Raji (cell line): ENCODE measurements around the gene IKZF1.

Experiments
- POLR2A ChIP-seq: IDR thresholded peaks from 2 replicates; pipeline ENCODE4 v1.6.1; 2011; ENCODE audit warnings: low read depth, low read length, control low read depth; ENCODE audit not compliant: insufficient read depth

Gene IKZF1

DNA sequence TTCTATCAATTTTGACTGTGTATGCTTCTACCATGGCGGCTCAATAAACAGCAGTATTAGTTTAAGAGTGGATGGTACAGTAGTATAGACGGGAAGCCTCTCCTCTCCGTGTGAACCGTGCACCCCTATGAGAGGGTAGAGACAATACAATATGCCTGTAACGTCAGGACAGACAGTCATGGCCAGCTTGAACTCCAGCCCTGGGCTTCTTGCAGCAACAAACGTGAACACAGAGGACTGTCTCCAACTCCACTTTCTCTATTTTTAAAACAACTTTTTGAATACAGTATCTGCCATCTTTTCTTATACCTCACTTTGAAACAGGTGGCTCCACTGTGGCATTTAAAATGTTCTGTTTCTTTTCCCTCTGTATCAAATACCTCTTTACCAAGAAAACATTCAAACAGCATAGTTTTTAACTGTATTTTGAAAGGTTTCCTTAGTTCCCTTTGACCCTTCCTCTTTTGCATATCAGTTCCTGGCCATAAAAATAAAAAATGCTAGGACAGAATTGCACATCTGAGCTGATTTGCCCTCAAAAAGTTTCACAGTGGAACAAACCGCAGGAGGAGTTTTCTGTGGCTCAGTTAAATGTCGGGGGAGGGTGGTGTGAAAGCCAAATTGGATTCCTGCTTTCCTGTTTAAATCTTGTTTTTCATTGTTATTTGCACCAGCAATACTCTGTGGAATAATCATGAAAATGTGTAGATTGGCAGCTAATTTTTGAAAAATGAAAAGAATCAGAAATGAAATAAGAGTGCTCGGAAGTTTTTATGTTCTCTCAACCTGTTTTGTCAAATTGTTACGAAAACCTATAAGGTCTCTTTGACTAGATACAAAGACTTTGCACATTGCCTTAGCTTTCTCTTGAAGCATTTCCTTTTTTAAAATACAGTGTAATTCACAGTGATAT lies 8.0 kb downstream of the IKZF1 start:
- TF ChIP-seq POLR2A: no peak

- TF ChIP-seq POLR2A: no peak
Observed at GRCh38 chr7:50314836-50315592, 10.5 kb downstream of the IKZF1 start.

DNA sequence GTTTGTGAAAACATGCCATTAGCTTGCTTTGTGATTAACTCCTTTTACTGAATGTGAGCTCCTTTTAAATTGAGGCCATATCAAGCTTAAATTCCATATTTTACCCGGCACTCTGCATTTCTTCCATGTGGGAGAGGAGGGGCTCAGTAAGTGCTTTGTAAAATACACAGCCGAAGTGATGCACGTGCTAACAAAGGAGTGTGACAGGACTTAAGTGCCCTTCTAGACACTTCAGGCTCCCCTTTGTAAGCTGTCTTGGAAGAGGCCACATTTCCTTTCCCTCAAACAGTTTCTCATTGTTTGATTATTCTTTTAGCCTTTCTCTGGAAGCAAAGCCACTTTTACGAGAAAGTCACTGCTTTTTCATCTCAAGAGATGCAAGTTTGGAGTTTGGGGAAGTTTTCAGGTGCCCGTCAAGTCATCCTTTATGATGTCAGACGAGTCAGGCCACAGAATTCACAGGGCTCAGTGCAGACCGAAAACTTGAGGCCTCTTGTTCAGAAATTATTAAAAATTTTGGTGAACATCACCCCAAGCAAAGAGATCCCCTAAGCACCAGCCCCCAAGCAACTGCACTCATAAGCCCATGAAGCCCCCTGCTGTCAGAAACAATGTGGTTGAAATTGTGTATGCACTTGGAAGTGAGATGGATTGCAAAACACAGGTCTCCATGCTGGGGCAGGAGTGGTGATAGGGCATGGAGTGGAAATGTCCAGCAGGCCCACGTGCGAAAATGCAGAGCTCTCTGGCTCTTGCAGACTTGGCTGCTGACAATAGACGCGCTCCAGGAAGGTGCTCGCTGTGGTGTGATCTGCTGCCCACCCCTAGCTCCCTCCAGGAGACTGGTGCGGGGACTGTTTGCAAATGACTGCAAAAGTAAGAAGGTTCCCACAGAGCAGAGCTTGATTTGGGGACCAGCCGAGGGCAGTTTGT lies 11.5 kb downstream of the IKZF1 start:
- TF ChIP-seq POLR2A: no peak

GRCh38 chr7:50317221-50317678 lies 12.7 kb downstream of the IKZF1 start:
- no peak for TF ChIP-seq POLR2A

DNA sequence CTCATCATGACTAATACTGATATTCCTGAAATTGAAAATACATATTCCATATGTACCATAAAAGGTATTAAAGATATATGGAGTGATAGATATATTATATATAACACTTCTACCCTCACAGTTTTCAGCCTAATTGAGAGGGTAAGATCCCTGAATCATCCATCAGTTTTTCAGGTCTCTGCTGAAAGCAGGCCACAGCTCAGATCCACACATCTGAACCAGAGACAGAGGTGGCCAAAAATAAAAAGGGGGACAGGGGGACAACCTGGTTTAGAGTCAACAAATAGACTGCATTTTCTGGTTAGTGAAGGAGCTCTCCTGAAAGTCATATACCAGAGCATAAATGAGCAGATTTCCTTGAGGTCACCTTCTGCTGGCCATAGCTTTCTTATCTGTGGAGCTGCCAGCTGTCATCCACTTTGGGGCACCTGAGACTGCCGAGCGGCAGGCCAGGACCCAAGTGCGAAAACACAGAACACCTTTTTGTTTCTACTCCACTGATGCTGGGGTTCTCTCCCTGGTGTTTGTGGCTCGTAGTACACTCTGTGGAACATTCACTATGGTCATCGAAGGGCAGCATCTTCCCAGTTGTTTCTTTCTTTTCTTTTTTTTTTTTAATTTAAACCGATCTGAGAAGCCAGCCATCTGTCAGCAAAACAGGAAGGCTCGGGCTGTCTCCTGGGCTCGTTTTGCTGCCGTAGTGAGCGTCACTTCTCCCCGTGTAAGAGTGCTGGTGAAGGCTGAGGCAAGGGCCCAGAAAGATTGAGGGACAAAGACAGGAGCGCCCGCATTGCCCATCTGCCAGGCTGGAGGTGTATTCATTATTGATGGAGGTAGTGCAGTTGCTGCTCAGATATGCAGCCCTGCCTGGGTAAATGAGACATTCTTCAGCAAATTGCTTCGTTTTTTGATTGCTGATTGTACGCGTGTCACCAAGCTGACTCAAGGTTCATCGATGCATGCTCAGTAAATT lies 13.5 kb downstream of the IKZF1 start:
- no peak for TF ChIP-seq POLR2A

- no peak for TF ChIP-seq POLR2A
Observed at GRCh38 chr7:50321487-50322067, 17.1 kb downstream of the IKZF1 start.

DNA sequence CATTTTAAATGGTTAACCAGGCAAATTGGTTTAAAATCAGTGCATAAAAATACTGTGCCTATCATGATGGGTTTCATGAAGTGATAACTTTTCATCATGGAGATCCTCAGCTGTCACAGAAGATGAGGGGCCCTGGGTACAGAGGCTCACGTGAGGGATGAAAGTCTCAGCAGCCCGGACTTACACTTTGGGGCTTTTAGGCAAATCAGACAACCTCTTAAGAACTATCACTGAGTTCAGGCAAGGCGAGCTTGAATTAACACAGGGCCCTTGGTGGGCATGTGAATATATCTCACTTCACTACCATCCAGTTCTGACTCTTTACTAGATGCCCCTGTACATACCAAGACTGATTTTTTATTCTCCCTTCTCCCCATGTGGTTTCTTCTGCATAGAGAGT lies 19.6 kb downstream of the IKZF1 start:
- TF ChIP-seq POLR2A: no peak

- no peak for TF ChIP-seq POLR2A
Observed at GRCh38 chr7:50327443-50327842, 22.9 kb downstream of the IKZF1 start.

GRCh38 chr7:50329775-50330174 lies 25.3 kb downstream of the IKZF1 start:
- TF ChIP-seq POLR2A: no peak

- no peak for TF ChIP-seq POLR2A
Observed at GRCh38 chr7:50330254-50330653, 25.7 kb downstream of the IKZF1 start.

- no peak for TF ChIP-seq POLR2A
Observed at GRCh38 chr7:50330696-50331095, 26.2 kb downstream of the IKZF1 start.

- TF ChIP-seq POLR2A: no peak
Observed at GRCh38 chr7:50331564-50332208, 27.2 kb downstream of the IKZF1 start.

DNA sequence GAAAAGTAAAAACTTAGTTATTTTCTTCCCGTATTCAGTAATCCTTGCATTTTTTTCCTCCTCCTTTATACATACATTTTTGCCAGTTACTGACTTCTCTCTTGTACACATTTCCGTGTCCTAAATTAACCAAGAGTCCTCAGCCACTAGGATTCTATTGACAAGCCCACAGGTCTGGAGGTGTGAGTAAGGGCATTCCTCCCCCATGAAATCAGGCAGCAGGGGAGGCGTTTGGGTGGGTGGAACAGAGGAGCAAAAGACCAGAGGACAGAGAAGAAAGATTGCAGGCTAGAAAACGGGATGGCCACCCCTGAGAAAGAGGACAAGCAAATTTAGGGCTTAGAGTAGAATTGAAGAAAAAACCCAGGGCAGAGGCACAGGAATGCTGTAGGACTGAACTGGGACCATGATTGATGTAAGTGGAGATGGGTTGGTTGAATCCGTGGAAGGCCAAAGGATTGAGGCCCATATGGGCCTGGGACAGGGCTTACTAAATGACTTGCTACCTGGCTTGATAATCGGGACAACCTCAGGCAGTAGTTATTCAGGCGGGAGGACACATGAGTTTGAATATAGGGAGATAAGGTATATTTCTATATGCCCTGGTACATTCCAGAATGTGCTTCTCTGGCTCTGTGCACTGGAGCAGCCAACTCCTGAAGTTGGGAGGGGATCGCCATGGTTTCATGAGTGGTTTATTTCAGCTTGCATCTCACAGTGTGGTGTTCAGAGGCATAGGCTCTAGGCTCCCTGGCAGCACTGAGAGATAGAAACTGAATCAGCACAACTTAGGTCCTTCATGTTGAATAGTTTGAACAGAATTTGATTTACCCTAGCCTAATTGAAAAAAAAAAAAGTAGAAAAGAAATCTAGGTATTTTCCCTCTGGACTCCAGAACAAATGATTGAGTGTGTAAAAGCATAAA lies 28.0 kb downstream of the IKZF1 start:
- no peak for TF ChIP-seq POLR2A
